NOMO-1 treated with DMSO at 0.1 percent for 48 hours (cell line): ENCODE data around the gene IFIT2.
"Not testable (repeated sequence)": the region's sequence is repeated elsewhere in the genome, so short reads cannot be mapped to it uniquely, and the experiment has no call there.

Source experiments
- DNase-seq: peaks from one replicate; lab custom pipeline; 2025; ENCODE audit not compliant: unreplicated experiment; lab: John Stamatoyannopoulos, UW

IFIT2 gene

GRCh38 chr10:89279421-89279869, 22.4 kb upstream of the IFIT2 start:
- no peak for DNase-seq

DNA sequence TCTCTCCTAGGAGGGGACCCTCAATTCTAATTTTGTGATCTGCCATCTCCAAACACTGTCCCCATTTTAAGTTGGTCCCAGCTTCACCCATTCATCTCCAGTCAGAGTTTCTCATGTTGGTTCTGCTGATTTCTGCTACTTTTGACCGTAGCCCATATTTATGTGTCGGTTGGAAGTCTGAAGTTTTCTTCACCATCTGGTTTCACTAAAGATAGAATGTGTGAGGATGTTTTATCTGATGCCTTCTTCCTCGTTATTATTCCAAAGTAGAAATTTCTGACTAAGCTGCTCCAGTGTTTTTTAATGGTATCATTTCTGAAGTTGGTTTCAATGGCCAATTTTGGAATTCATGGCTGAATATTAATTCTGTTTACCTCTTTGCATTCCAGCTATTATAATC, 21.3 kb upstream of the IFIT2 start:
- no peak for DNase-seq

DNA sequence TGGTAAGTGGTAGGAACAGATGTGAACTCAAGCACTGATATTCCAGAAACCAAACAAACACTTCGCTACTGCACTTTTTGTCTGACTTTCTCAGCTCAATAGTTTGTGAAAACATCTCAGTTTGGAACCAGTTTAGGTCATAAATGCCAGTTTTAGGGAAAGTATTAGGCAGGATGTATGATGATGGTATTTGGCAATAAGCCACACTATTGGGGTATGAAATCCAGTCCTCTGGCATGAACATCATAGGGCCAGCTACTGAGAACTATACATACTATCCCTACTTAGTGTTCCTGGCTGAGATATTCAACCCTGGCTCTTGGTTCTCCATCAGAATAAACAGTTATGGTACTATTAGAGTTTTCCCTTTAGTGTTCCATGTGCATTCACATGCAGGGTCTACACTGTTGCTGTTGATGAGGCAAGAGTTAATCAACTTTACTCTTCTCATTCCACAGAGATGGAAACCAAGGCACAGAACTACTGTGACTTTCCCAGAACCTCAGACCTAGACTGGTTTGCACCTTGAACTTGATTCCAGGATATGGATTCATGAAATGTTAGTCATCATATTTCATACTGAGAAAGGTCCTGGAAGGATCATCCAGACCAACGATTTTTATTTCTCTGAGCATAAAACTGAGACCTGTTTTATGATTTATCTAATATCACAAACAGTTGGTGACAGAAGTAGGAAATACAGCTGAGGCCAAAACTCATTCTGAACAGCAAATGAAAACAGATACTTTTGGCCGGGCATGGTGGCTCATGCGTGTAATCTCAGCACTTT, 20.0 kb upstream of the IFIT2 start:
- DNase-seq = no peak

DNA sequence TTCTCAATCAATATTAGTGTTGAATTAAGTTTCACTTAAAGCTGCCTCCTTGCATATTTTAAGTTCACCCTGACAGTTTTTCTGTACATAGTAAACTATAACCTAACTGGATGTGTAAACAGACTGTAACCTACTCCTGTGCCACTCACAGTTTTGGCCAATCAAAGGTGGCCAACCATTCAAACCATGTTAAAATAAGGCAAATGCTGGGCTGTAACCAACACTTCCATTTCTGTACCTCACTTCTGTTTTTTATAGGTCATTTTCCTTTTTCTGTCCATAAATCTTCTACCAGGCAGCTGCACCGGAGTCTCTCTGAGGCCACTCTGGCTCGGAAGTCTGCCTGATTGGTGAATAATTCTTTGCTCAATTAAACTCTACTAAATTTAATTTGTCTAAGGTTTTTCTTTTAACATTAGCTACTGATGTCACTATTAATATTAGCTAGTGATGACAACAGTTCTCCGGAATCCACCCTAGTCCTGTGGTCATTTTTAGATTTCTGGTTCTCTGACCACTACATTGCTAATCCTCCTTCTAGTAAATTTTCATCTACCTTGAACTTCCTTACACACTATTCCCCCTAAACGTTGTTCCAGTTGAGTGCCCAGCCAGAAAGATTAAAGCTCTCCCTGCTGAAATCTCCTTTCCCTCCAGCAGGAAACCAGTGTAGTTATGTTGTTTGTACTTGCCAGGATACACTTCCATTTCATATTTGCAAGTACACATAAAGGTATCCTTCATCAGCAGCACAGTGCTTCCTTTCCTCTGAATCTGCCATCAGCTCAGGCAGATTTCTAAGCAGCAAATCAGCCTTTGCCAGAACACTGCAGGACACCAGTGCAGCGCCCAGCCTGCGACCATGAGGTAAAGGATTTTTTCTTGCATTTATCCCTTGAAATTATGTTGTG, 18.6 kb upstream of the IFIT2 start:
- DNase-seq = peak; percentile 46

DNA sequence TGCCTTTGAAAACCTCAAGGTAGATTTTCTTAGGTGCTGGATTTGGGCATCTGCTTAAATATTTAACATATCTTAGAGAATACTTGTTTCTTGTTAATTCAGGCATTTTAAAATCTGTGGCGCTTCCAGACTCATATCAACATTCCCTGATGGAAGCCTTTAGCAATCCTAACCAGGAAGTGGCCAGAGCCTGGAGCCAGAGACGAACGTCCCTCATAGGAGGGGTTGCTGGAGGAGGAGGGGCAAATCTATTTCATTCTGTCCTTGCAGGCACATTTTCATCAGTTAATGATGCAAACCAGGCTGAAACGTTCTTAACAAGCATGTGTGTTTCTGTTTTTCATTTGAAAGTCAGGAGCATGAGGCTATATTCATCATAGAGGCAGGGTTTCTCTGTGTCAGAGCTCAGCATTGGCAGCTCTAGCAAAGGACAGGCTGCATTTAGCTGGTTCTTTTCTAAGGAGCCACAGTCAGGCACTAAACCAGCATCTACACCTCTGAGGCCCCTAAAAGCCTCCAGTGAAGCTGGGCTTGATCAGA, 17.8 kb upstream of the IFIT2 start:
- DNase-seq = no peak

DNA sequence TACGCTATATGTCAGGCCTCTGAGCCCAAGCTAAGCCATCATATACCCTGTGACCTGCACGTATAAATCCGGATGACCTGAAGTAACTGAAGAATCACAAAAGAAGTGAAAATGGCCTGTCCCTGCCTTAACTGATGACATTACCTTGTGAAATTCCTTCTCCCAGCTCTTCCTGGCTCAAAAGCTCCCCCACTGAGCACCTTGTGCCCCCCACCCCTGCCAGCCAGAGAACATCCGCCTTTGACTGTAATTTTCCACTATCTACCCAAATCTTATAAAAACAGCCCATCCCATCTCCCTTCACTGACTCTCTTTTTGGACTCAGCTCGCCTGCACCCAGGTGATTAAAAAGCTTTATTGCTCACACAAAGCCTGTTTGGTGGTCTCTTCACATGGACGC, 17.1 kb upstream of the IFIT2 start:
- not testable (repeated sequence) for DNase-seq

- not testable (repeated sequence) for DNase-seq
These were observed 16.5 kb upstream of the IFIT2 start for GRCh38 chr10:89285303-89285702.

DNA sequence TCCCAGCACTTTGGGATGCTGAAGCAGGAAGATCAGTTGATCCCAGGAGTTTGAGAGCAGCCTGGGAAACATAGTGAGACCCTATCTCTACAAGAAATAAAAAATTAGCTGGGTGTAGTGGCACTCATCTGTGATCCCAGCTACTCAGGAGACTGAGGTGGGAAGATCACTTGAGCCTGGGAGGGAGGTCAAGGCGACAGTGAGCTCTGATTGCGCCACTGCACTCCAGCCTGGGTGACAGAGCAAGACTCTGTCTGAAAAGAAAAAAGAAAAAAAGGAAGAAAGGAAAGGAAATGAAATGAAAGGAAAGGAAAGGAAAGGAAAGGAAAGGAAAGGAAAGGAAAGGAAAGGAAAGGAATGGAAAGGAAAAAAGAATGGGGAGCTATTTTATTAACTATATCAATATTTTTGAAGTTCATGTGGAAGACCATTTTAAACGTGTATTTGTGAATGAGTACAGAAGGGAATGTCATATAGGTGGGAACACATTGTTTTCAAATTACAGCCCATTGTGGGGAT, 7.1 kb upstream of the IFIT2 start:
- DNase-seq = no peak

- peak; percentile 69 for DNase-seq
These were observed 6.2 kb upstream of the IFIT2 start for GRCh38 chr10:89295597-89295996.

GRCh38 chr10:89296220-89296648, 5.6 kb upstream of the IFIT2 start:
- DNase-seq = peak; percentile 81

DNA sequence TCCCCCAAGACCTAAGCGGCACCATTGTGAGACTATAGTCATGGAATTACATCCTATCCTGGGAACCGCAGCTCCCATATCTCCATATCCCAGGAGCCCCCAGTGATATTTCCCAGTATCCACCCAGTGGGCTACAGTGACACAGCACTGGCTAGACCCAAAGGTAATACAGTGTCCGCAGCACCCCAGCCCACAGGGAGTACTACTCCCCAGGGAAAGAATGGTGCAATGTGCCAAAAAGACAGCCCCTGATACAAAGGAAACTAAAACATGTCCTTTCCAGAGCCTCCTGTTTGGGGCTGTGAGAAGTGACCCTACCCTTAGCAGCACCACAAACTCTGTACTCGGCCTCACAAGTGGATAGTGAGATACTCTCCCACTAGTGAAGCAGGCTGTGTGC, 4.5 kb upstream of the IFIT2 start:
- DNase-seq = no peak

- no peak for DNase-seq
These were observed 4.1 kb upstream of the IFIT2 start for GRCh38 chr10:89297791-89298190.

GRCh38 chr10:89299031-89299430, 2.8 kb upstream of the IFIT2 start:
- DNase-seq = no peak

- peak; percentile 77 for DNase-seq
These were observed 614 bp upstream of the IFIT2 start for GRCh38 chr10:89301232-89301631.

- no peak for DNase-seq
These were observed 779 bp downstream of the IFIT2 start for GRCh38 chr10:89302625-89303024.

- no peak for DNase-seq
These were observed 1.3 kb downstream of the IFIT2 start for GRCh38 chr10:89303161-89303560.

DNA sequence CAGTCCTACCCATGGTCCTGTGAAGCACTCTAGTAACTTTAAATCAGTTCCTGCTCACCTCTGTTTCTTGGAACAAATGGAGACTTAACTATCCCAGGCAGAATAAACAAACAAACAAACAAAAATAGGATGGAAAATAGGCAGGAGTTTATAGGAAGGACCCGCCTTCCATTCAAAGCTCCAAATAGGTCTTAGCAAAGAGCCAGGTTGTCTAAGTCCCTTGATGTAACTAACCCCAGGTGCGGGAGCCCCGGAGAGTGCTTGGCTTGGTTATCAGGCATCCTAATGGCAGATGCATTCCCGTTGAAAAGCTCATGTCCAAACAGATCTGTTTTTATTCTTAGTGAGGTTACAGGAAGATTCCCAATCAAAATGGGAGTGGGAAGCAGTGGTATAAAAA, 2.2 kb downstream of the IFIT2 start:
- no peak for DNase-seq

- DNase-seq = no peak
These were observed 2.6 kb downstream of the IFIT2 start for GRCh38 chr10:89304446-89304845.

DNA sequence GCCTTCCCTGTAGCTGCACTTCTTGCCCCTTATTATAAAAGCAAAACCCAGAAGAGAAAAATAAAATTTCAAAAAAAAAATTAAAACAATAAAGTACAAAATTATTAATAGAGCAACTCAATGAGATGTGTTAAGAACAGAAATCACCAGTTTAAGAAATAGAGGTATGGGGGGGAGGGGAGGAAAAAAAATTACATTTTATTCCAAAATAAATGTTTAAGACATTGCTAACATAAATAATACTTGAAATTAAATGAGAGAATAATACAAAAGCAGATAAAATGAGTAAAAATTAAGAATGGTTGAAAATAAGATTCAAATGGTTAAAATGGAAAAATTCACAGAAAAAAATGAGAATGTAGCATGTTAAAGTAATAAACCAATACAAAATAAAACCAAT, 3.1 kb downstream of the IFIT2 start:
- DNase-seq = no peak

DNA sequence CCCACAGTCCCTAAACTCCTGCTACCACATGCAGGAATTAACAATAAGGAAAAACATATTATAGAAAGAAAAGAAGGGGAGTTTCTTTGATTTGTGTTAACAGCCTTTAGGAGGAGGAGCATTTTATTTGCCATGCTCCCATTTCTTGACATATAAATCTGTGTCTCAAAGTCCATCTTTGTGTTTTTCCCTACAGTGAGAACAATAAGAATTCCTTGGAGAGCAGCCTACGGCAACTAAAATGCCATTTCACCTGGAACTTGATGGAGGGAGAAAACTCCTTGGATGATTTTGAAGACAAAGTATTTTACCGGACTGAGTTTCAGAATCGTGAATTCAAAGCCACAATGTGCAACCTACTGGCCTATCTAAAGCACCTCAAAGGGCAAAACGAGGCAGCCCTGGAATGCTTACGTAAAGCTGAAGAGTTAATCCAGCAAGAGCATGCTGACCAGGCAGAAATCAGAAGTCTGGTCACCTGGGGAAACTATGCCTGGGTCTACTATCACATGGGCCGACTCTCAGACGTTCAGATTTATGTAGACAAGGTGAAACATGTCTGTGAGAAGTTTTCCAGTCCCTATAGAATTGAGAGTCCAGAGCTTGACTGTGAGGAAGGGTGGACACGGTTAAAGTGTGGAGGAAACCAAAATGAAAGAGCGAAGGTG, 4.1 kb downstream of the IFIT2 start:
- DNase-seq = no peak
